Osteoblast (primary cell): ENCODE results near the gene PIGK. TPM values are rescaled to one million over a fixed set of nuclear protein-coding genes. Genes with fewer than 3 reads are reported as not detected.

Experiments
- DNase-seq: peaks from one replicate; pipeline ENCODE4 v3.0.0; 2011; ENCODE audit warnings: low spot score, mixed read lengths; ENCODE audit not compliant: insufficient read length; ENCODE audit errors: missing footprints
- H2AFZ ChIP-seq: 2 replicates; pipeline ENCODE4 v1.6.0; 2011; ENCODE audit warnings: mild to moderate bottlenecking, low read length
- H3K27ac ChIP-seq: 2 replicates; pipeline ENCODE4 v1.5.1; 2011; ENCODE audit warnings: mild to moderate bottlenecking, low read depth, low read length, moderate library complexity
- H3K27me3 ChIP-seq: 2 replicates; pipeline ENCODE4 v1.6.0; 2012; ENCODE audit warnings: mild to moderate bottlenecking, control low read depth, inconsistent platforms, low read length, moderate library complexity; ENCODE audit not compliant: insufficient read depth
- H3K36me3 ChIP-seq: 2 replicates; pipeline ENCODE4 v1.5.1; 2011; ENCODE audit warnings: mild to moderate bottlenecking, low read length, control low read depth, moderate library complexity; ENCODE audit not compliant: insufficient read depth
- H3K4me1 ChIP-seq: 2 replicates; pipeline ENCODE4 v1.5.1; 2011; ENCODE audit warnings: mild to moderate bottlenecking, low read length, control low read depth, moderate library complexity; ENCODE audit not compliant: insufficient read depth
- H3K4me2 ChIP-seq: 2 replicates; pipeline ENCODE4 v1.6.0; 2011; ENCODE audit warnings: mild to moderate bottlenecking, low read length; ENCODE audit not compliant: insufficient read depth
- H3K4me3 ChIP-seq: fragments of 200-600 bp; sonication (generic); 3 replicates; pipeline ENCODE4 v1.5.1; 2012; ENCODE audit warnings: mild to moderate bottlenecking, low read length, inconsistent platforms; ENCODE audit not compliant: insufficient read depth
- H3K79me2 ChIP-seq: 2 replicates; pipeline ENCODE4 v1.6.0; 2012; ENCODE audit warnings: mild to moderate bottlenecking, low read length, control low read depth, inconsistent platforms; ENCODE audit not compliant: insufficient read depth
- H3K9me3 ChIP-seq: 2 replicates; pipeline ENCODE4 v1.5.1; 2011; ENCODE audit warnings: low read depth, low read length, control low read depth
- H4K20me1 ChIP-seq: 2 replicates; pipeline ENCODE4 v1.6.0; 2012; ENCODE audit warnings: mild to moderate bottlenecking, low read length, control low read depth; ENCODE audit not compliant: insufficient read depth
- total RNA-seq: library from RNA; depleted of rRNA; stranded (reverse); fragments of >200 nt; gene quantifications from 2 replicates; pipeline ENCODE4 v1.2.3, GENCODE V29; 2012
- TF ChIP-seq, protein P1 (sequence below): IDR thresholded peaks from 2 replicates; pipeline ENCODE4 v1.5.1; 2011; ENCODE audit warnings: mild to moderate bottlenecking, low read depth, low read length, moderate library complexity; ENCODE audit errors: extremely low read depth

Gene PIGK
- total RNA-seq, 1 donor, result 46.3 TPM

DNA sequence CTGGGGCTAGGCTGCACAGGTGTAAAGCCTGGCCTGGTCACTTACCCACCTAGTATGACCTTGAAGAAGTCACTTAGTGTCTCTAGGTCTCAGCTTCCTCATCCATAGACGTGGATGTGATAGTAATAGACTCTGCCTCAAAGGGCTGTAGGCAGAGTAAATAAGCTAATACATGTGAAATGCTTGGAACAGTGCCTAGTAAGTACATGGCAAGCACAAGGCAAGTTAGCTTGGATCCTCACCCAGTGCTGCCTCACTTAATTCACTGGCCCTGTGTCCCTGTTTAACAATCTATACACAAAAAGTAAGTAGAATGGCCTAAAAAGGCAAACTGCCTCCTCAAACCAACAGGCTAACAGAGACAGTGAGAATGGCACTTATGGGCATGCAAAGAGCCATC lies 167.8 kb downstream of the PIGK start:
- no peaks in the 10 kb centered on the region for H3K4me1 ChIP-seq
- DNase-seq, result no peak
- no peaks in the 10 kb centered on the region for H3K36me3 ChIP-seq
- no peak overlapping the region for H3K4me2 ChIP-seq
- H3K4me3 ChIP-seq, result no peak overlapping the region
- no peaks in the 10 kb centered on the region for H3K9me3 ChIP-seq
- H4K20me1 ChIP-seq, result no peaks in the 10 kb centered on the region
- TF ChIP-seq, protein P1, sequence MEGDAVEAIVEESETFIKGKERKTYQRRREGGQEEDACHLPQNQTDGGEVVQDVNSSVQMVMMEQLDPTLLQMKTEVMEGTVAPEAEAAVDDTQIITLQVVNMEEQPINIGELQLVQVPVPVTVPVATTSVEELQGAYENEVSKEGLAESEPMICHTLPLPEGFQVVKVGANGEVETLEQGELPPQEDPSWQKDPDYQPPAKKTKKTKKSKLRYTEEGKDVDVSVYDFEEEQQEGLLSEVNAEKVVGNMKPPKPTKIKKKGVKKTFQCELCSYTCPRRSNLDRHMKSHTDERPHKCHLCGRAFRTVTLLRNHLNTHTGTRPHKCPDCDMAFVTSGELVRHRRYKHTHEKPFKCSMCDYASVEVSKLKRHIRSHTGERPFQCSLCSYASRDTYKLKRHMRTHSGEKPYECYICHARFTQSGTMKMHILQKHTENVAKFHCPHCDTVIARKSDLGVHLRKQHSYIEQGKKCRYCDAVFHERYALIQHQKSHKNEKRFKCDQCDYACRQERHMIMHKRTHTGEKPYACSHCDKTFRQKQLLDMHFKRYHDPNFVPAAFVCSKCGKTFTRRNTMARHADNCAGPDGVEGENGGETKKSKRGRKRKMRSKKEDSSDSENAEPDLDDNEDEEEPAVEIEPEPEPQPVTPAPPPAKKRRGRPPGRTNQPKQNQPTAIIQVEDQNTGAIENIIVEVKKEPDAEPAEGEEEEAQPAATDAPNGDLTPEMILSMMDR, result no peak
- no peaks in the 10 kb centered on the region for H3K27me3 ChIP-seq
- no peaks in the 10 kb centered on the region for H3K79me2 ChIP-seq
- no peak overlapping the region for H2AFZ ChIP-seq
- no peak overlapping the region for H3K27ac ChIP-seq

DNA sequence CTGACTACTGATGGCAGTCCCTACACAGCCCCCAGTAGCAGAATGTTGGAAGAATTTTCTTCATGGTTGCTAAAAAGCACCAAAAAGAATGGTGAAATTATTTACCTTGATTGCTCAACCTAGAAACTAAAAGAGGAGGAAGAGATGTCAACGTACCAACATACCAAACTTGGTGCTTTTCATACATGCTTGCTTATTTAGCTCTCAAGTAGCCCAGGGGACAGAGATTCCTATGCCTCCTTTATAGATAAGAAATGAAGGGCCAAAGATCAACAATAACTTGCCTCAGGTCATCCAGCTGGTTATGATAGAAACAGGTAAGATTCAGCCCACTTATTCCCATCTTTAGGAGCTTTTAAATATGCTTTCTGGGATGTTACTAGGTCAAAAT lies 170.6 kb downstream of the PIGK start:
- H3K79me2 ChIP-seq, result no peaks in the 10 kb centered on the region
- H3K9me3 ChIP-seq, result no peaks in the 10 kb centered on the region
- DNase-seq, result no peak
- H3K36me3 ChIP-seq, result no peaks in the 10 kb centered on the region
- H3K4me2 ChIP-seq, result no peak overlapping the region
- no peak overlapping the region for H2AFZ ChIP-seq
- TF ChIP-seq, protein P1, result no peak
- H4K20me1 ChIP-seq, result no peaks in the 10 kb centered on the region
- H3K4me3 ChIP-seq, result no peak overlapping the region
- H3K4me1 ChIP-seq, result no peaks in the 10 kb centered on the region
- no peak overlapping the region for H3K27ac ChIP-seq
- H3K27me3 ChIP-seq, result no peaks in the 10 kb centered on the region

DNA sequence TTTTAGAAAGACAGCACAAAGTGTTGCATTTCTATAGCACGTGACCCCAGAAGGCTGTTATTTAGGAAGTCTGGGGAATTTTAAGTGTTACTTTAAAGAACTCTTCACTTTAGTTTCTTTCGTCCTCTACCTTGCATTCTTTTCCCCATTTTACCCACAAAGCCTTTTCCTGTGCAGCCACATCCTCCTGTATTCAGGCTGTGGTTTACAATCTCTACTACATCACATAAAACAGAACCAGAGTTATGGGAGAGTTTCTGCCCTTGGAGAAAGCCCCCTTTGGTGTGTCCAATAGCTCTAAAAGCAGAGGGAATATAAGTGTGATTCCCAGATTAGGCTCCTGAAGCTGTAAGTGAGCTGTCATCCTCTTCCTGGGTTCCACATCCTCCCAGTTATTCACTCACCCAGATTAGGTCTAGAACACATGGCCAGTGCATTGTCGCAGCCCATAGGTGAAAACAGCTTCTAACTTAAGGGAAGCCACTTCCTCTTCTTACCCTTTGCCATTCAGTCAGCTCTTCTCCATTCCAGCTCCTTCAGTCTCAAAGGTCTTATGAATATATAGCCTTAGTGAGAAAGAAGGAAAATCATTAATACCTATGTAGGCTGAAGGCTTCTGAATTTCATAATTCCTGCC lies 171.1 kb downstream of the PIGK start:
- Histone ChIP-seq H2AFZ (no peak overlapping the region), H3K27ac (no peak overlapping the region), H3K4me3 (no peak overlapping the region)

DNA sequence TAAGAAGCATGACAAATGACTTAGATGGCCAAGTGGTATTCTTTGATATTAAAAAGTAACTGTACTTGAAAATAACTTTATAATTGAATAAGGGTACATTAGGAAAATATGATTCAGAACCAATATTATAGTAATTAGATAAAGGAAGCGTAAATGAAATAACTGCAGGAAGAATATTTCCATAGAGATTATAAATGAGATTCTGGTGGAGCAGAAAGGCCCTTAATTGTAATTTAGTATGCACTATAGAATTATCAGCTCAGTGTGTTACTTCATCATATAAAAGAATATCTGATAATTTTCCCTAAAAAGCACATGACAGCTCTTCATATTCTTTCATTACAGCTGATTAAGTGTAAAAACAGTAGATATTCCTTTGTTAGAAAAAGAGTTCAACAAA lies 171.7 kb downstream of the PIGK start:
- no peaks in the 10 kb centered on the region for H3K4me1 ChIP-seq
- no peaks in the 10 kb centered on the region for H3K9me3 ChIP-seq
- H3K36me3 ChIP-seq, result no peaks in the 10 kb centered on the region
- H3K27ac ChIP-seq, result no peak overlapping the region
- H3K27me3 ChIP-seq, result no peaks in the 10 kb centered on the region
- no peak for DNase-seq
- H3K4me2 ChIP-seq, result no peak overlapping the region
- H3K4me3 ChIP-seq, result no peak overlapping the region
- TF ChIP-seq, protein P1, result no peak
- no peak overlapping the region for H2AFZ ChIP-seq
- no peaks in the 10 kb centered on the region for H3K79me2 ChIP-seq
- H4K20me1 ChIP-seq, result no peaks in the 10 kb centered on the region

More for the DNA sequence above, 171.1 kb downstream of the PIGK start:
- no peak for DNase-seq
- TF ChIP-seq, protein P1, result no peak
- Histone ChIP-seq H3K79me2 (no peaks in the 10 kb centered on the region), H3K36me3 (no peaks in the 10 kb centered on the region), H4K20me1 (no peaks in the 10 kb centered on the region), H3K4me2 (no peak overlapping the region), H3K4me1 (no peaks in the 10 kb centered on the region), H3K9me3 (no peaks in the 10 kb centered on the region), H3K27me3 (no peaks in the 10 kb centered on the region)
